ENCODE data around the gene PDE6B. TPM values are rescaled to one million over a fixed set of nuclear protein-coding genes. Genes with fewer than 3 reads are reported as not detected.
A peak's percentile ranks its signal among the peaks of the same experiment; 100 is the strongest.

PDE6B gene
- total RNA-seq, 1 experiment from 2014 or later = not detected

DNA sequence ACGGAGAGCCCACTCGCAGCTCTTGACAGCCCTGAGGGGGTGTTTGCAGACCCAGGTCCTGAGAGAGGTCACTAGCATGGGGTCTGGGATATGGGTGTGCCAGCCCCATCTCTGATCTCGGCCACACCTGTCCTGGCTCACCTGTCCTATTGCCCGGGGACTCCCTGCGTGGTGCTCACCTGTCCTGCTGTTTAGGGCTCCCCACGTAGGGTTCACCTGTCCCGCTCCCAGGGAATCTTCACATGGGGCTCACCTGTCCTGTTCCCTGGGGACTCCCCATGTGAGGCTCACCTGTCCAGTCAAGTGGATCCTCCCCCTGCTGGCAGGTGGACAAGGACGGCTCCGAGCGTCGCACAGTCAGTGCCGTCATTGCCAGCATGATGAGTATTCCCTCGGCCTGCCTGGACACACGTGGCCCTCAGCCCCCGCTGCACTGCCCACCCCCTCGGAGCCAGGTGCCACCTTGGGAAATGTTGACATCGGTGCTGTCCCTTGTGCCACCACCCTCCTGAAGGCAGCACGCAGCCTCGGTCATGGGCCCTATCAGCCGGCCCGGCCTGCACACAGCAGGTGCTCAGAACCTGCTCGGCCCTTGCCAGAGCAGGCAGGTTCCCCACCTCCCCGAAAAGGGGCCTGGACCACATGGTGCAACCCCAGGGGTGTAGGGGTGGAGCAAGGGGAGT lies 57.3 kb downstream of the PDE6B start:
- Histone ChIP-seq H3K27ac (ENCODE audit: low read length) (no peak overlapping the region), H3F3A (ENCODE audit: low read length, unreplicated experiment) (no peaks in the 10 kb centered on the region), H2AFZ (ENCODE audit: low read length) (no peak overlapping the region), H3K4me2 (ENCODE audit: low read length) (peak overlapping the region; percentile 84), H4K20me1 (ENCODE audit: low read length) (no peaks in the 10 kb centered on the region), H3K9ac (ENCODE audit: low read length) (no peak overlapping the region), H3K27me3 (ENCODE audit: low read length) (no peaks in the 10 kb centered on the region), H3K4me1 (ENCODE audit: insufficient read depth, low read length) (peaks cover 24% of the 10 kb centered on the region), H3K79me2 (ENCODE audit: low read length) (no peaks in the 10 kb centered on the region), H3K36me3 (ENCODE audit: low read depth, low read length) (no peaks in the 10 kb centered on the region), H3K9me2 (replicated peaks; ENCODE audit: low read length) (no peaks in the 10 kb centered on the region), H3K9me3 (ENCODE audit: low read length) (no peaks in the 10 kb centered on the region), H3K4me3 (ENCODE audit: low read length) (no peak overlapping the region; the same call in 1 of the 2 replicates)
- BruUV-seq (replicated peaks) = no TSS peak
- DNase-seq (no peak), ATAC-seq (no peak)
- TF ChIP-seq, protein P1, sequence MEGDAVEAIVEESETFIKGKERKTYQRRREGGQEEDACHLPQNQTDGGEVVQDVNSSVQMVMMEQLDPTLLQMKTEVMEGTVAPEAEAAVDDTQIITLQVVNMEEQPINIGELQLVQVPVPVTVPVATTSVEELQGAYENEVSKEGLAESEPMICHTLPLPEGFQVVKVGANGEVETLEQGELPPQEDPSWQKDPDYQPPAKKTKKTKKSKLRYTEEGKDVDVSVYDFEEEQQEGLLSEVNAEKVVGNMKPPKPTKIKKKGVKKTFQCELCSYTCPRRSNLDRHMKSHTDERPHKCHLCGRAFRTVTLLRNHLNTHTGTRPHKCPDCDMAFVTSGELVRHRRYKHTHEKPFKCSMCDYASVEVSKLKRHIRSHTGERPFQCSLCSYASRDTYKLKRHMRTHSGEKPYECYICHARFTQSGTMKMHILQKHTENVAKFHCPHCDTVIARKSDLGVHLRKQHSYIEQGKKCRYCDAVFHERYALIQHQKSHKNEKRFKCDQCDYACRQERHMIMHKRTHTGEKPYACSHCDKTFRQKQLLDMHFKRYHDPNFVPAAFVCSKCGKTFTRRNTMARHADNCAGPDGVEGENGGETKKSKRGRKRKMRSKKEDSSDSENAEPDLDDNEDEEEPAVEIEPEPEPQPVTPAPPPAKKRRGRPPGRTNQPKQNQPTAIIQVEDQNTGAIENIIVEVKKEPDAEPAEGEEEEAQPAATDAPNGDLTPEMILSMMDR (conservative IDR thresholded peaks at IDR 0.05; ENCODE audit: low read depth, low read length) = no peak
- no peak for TF ChIP-seq EZH2phosphoT487 (IDR thresholded peaks at IDR 0.05; ENCODE audit: borderline replicate concordance, low read length)
- no peak for TF ChIP-seq EZH2 (IDR thresholded peaks at IDR 0.05; ENCODE audit: low read length, unreplicated experiment)
- ChIA-PET CTCF (no interaction called here), POLR2A (ENCODE audit: unreplicated experiment) (no interaction called here)
- intact Hi-C loops (cut with micrococcal nuclease) = no loop called here

DNA sequence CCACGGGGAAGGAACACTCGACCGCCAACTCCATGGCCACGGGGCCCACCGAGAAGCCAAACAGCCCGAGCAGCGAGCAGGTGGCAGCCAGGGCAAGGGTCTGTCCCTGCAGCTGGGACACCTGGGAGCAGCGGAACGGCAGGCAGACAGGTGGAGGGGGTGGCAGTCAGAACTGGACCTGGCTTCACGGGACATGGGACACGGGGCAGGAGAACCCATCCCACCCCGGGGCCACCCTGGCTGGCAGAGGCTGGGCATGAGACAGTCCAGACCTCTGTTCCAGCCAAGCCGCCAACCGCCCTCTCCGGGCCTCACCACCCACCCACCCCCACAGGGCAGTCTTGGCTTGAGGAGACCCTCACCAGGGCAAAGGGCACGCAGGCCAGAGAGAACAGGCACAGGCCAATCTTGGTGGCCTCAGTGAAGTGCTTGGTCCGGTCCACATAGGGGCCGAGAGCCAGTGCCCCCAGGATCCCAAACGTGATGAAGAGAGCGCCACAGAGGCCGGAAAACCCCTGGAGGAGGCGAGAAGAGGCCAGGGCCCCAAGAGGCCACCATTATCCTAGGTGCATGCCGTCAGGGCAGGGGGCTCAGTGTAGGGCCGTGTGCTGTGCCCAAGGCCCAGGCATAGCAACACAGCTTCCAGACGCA lies 58.0 kb downstream of the PDE6B start:
- H3F3A ChIP-seq (ENCODE audit: low read length, unreplicated experiment) = no peaks in the 10 kb centered on the region
- CTCF ChIA-PET = no interaction called here
- no peak overlapping the region for H3K9ac ChIP-seq (ENCODE audit: low read length)
- H3K36me3 ChIP-seq (ENCODE audit: low read depth, low read length) = no peaks in the 10 kb centered on the region
- no peak overlapping the region for H3K27ac ChIP-seq (ENCODE audit: low read length)
- TF ChIP-seq, protein P1 (conservative IDR thresholded peaks at IDR 0.05; ENCODE audit: low read depth, low read length) = no peak
- no peak for TF ChIP-seq EZH2phosphoT487 (IDR thresholded peaks at IDR 0.05; ENCODE audit: borderline replicate concordance, low read length)
- no peak for TF ChIP-seq EZH2 (IDR thresholded peaks at IDR 0.05; ENCODE audit: low read length, unreplicated experiment)
- DNase-seq = no peak
- BruUV-seq (replicated peaks) = no TSS peak
- no peaks in the 10 kb centered on the region for H3K27me3 ChIP-seq (ENCODE audit: low read length)
- no peak for ATAC-seq
- no peak overlapping the region for H3K4me3 ChIP-seq (ENCODE audit: low read length)
- POLR2A ChIA-PET (ENCODE audit: unreplicated experiment) = no interaction called here
- H4K20me1 ChIP-seq (ENCODE audit: low read length) = no peaks in the 10 kb centered on the region
- no peak overlapping the region for H2AFZ ChIP-seq (ENCODE audit: low read length)
- H3K79me2 ChIP-seq (ENCODE audit: low read length) = no peaks in the 10 kb centered on the region
- no peaks in the 10 kb centered on the region for H3K9me2 ChIP-seq (replicated peaks; ENCODE audit: low read length)
- peaks cover 23% of the 10 kb centered on the region for H3K4me1 ChIP-seq (ENCODE audit: insufficient read depth, low read length)
- intact Hi-C loops (cut with micrococcal nuclease) = no loop called here
- H3K4me2 ChIP-seq (ENCODE audit: low read length) = no peak overlapping the region
- H3K9me3 ChIP-seq (ENCODE audit: low read length) = no peaks in the 10 kb centered on the region

GRCh38 chr4:683982-684622 lies 58.7 kb downstream of the PDE6B start:
- no peak overlapping the region for H3K27ac ChIP-seq (ENCODE audit: low read length)

More at GRCh38 chr4:683982-684622, 58.7 kb downstream of the PDE6B start:
- Histone ChIP-seq H2AFZ (ENCODE audit: low read length) (no peak overlapping the region), H3K9me2 (replicated peaks; ENCODE audit: low read length) (no peaks in the 10 kb centered on the region), H3K9ac (ENCODE audit: low read length) (no peak overlapping the region), H3K27me3 (ENCODE audit: low read length) (no peaks in the 10 kb centered on the region), H3F3A (ENCODE audit: low read length, unreplicated experiment) (no peaks in the 10 kb centered on the region), H3K79me2 (ENCODE audit: low read length) (no peaks in the 10 kb centered on the region), H3K4me1 (ENCODE audit: insufficient read depth, low read length) (peaks cover 23% of the 10 kb centered on the region), H4K20me1 (ENCODE audit: low read length) (no peaks in the 10 kb centered on the region), H3K4me3 (ENCODE audit: low read length) (no peak overlapping the region), H3K36me3 (ENCODE audit: low read depth, low read length) (no peaks in the 10 kb centered on the region), H3K9me3 (ENCODE audit: low read length) (no peaks in the 10 kb centered on the region), H3K4me2 (ENCODE audit: low read length) (no peak overlapping the region)
- ChIA-PET CTCF (no interaction called here), POLR2A (ENCODE audit: unreplicated experiment) (no interaction called here)
- DNase-seq (peak; percentile 49), ATAC-seq (no peak)
- intact Hi-C loops (cut with micrococcal nuclease) = no loop called here
- BruUV-seq (replicated peaks) = no TSS peak
- TF ChIP-seq EZH2 (IDR thresholded peaks at IDR 0.05; ENCODE audit: low read length, unreplicated experiment) = no peak
- TF ChIP-seq, protein P1 (conservative IDR thresholded peaks at IDR 0.05; ENCODE audit: low read depth, low read length) = peak; percentile 67
- TF ChIP-seq EZH2phosphoT487 (IDR thresholded peaks at IDR 0.05; ENCODE audit: borderline replicate concordance, low read length) = no peak

Measured in PC-3 (cell line).